WTC11 (cell line): Measurements from ENCODE around the gene PCIF1. TPM values are rescaled to one million over a fixed set of nuclear protein-coding genes. Genes with fewer than 3 reads are reported as not detected.

Experiments
- ATAC-seq: fragments of 200-7000 bp; cut with Tn5 transposase; 2 replicates; pipeline ENCODE4 v1.10.0; 2021; ENCODE audit warnings: mild to moderate bottlenecking, moderate library complexity
- CTCF ChIA-PET: fragments of 300-600 bp; sonication (Branson Sonifier 250); formaldehyde crosslinking; loops from one replicate; lab custom pipeline; 2021; ENCODE audit warnings: antibody characterized with exemption; lab: Charles Lee
- POLR2A ChIA-PET: fragments of 350-600 bp; sonication (Branson Sonifier 250); formaldehyde crosslinking; loops from one replicate; lab custom pipeline; 2021; ENCODE audit warnings: antibody characterized with exemption; lab: Charles Lee
- DNase-seq: peaks from one replicate; pipeline ENCODE4 v3.0.0; 2021; ENCODE audit warnings: low spot score
- H3K27ac Mint-ChIP-seq: 2 replicates; pipeline ENCODE4 v1.8.0; 2021; ENCODE audit warnings: mixed read lengths
- H3K27me3 Mint-ChIP-seq: 2 replicates; pipeline ENCODE4 v1.8.0; 2021; ENCODE audit warnings: low read depth, mild to moderate bottlenecking, moderate library complexity, mixed read lengths
- H3K36me3 Mint-ChIP-seq: 2 replicates; pipeline ENCODE4 v1.8.0; 2021; ENCODE audit warnings: mixed read lengths
- H3K4me1 Mint-ChIP-seq: 2 replicates; pipeline ENCODE4 v1.8.0; 2022; ENCODE audit warnings: mixed read lengths
- H3K4me3 Mint-ChIP-seq: 2 replicates; pipeline ENCODE4 v1.8.0; 2021; ENCODE audit warnings: mild to moderate bottlenecking, moderate library complexity, mixed read lengths
- H3K9me3 Mint-ChIP-seq: 2 replicates; pipeline ENCODE4 v1.8.0; 2021; ENCODE audit warnings: mixed read lengths
- CDX4 ChIP-seq: fragments of 250-450 bp; sonication (Bioruptor Pico); IDR thresholded peaks from 2 replicates; pipeline ENCODE4 v1.9.0; 2021; ENCODE audit warnings: moderate library complexity, mild to moderate bottlenecking, inconsistent platforms, borderline replicate concordance
- CTCF ChIP-seq: fragments of 200-600 bp; IDR thresholded peaks from 2 replicates; pipeline ENCODE4 v1.8.0; 2022; ENCODE audit warnings: antibody characterized with exemption
- EMX1 ChIP-seq: fragments of 250-450 bp; sonication (Bioruptor Pico); IDR thresholded peaks from 2 replicates; pipeline ENCODE4 v1.8.0; 2021; ENCODE audit warnings: mild to moderate bottlenecking
- FOXP4 ChIP-seq: sonication (generic); formaldehyde crosslinking; IDR thresholded peaks from 2 replicates; pipeline ENCODE4 v1.8.0; 2022; ENCODE audit warnings: mild to moderate bottlenecking, missing genetic modification reagents
- GABPB1 ChIP-seq: sonication (generic); formaldehyde crosslinking; IDR thresholded peaks from 2 replicates; pipeline ENCODE4 v1.8.1; 2023; ENCODE audit warnings: mild to moderate bottlenecking, missing genetic modification reagents
- HMGA2 ChIP-seq: fragments of 250-450 bp; sonication (Bioruptor Pico); IDR thresholded peaks from 2 replicates; pipeline ENCODE4 v1.4.0; 2021; ENCODE audit warnings: mild to moderate bottlenecking, moderate library complexity
- HMGXB4 ChIP-seq: sonication (generic); formaldehyde crosslinking; IDR thresholded peaks from 2 replicates; pipeline ENCODE4 v1.8.1; 2023; ENCODE audit warnings: mild to moderate bottlenecking, moderate library complexity, missing genetic modification reagents
- JUN ChIP-seq: sonication (generic); formaldehyde crosslinking; IDR thresholded peaks from 2 replicates; pipeline ENCODE4 v1.8.0; 2023; ENCODE audit warnings: mild to moderate bottlenecking, missing genetic modification reagents
- NFATC4 ChIP-seq: fragments of 250-450 bp; sonication (Bioruptor Pico); IDR thresholded peaks from 2 replicates; pipeline ENCODE4 v1.9.0; 2021; ENCODE audit warnings: mild to moderate bottlenecking
- PRRX2 ChIP-seq: fragments of 250-450 bp; sonication (Bioruptor Pico); IDR thresholded peaks from 2 replicates; pipeline ENCODE4 v1.8.0; 2021; ENCODE audit warnings: mild to moderate bottlenecking
- RORB ChIP-seq: fragments of 250-450 bp; sonication (Bioruptor Pico); IDR thresholded peaks from 2 replicates; pipeline ENCODE4 v1.9.0; 2021; ENCODE audit warnings: mild to moderate bottlenecking
- TP53 ChIP-seq: sonication (generic); formaldehyde crosslinking; IDR thresholded peaks from 2 replicates; pipeline ENCODE4 v1.8.1; 2023; ENCODE audit warnings: mild to moderate bottlenecking, missing genetic modification reagents
- ZNF219 ChIP-seq: sonication (generic); formaldehyde crosslinking; IDR thresholded peaks from 2 replicates; pipeline ENCODE4 v1.8.0; 2023; ENCODE audit warnings: missing genetic modification reagents, mild to moderate bottlenecking, borderline replicate concordance
- ZNF232 ChIP-seq: sonication (generic); formaldehyde crosslinking; IDR thresholded peaks from 2 replicates; pipeline ENCODE4 v1.8.0; 2022; ENCODE audit warnings: mild to moderate bottlenecking, missing genetic modification reagents
- ZNF263 ChIP-seq: sonication (generic); formaldehyde crosslinking; IDR thresholded peaks from 2 replicates; pipeline ENCODE4 v1.8.1; 2022; ENCODE audit warnings: low read depth, mild to moderate bottlenecking, moderate library complexity, missing genetic modification reagents
- ZNF416 ChIP-seq: fragments of 250-450 bp; sonication (Bioruptor Pico); IDR thresholded peaks from 2 replicates; pipeline ENCODE4 v1.9.0; 2021; ENCODE audit warnings: mild to moderate bottlenecking, inconsistent platforms
- ZNF423 ChIP-seq: fragments of 250-450 bp; sonication (Bioruptor Pico); IDR thresholded peaks from 2 replicates; pipeline ENCODE4 v2.1.2; 2022; ENCODE audit warnings: mild to moderate bottlenecking, moderate library complexity
- total RNA-seq: library from RNA; stranded (reverse); gene quantifications from 3 replicates; pipeline ENCODE4 v1.2.3, GENCODE V29; 2021

The PCIF1 gene
- total RNA-seq, 1 experiment from 2014 or later = 42.2 TPM

- CTCF ChIA-PET = no interaction called here
- no peak for TF ChIP-seq JUN
- TF ChIP-seq RORB (CRISPR knock-in tag) = no peak
- Mint-ChIP-seq H3K27ac (no peak overlapping the region), H3K36me3 (peaks cover 14% of the 10 kb centered on the region), H3K27me3 (0 out of 2 replicates have a peak, but pooled peaks cover 3% of the 10 kb centered on the region), H3K9me3 (no peaks in the 10 kb centered on the region), H3K4me3 (peak overlapping the region; percentile 25; the same call in 1 of the 2 replicates), H3K4me1 (peaks cover 14% of the 10 kb centered on the region)
- DNase-seq (no peak), ATAC-seq (no peak)
- POLR2A ChIA-PET = no interaction called here
Measured at GRCh38 chr20:45913116-45913515, 21.4 kb upstream of the PCIF1 start.

- Mint-ChIP-seq H3K27ac (no peak overlapping the region), H3K4me1 (peaks cover 7% of the 10 kb centered on the region; the same call in 1 of the 2 replicates), H3K27me3 (0 out of 2 replicates have a peak, but pooled peaks cover 3% of the 10 kb centered on the region), H3K4me3 (no peak overlapping the region), H3K9me3 (no peaks in the 10 kb centered on the region), H3K36me3 (no peaks in the 10 kb centered on the region)
- no peak for TF ChIP-seq GABPB1 (CRISPR knock-in tag)
- no peak for TF ChIP-seq ZNF423 (CRISPR knock-in tag)
- TF ChIP-seq ZNF263 (CRISPR knock-in tag) = no peak
- TF ChIP-seq TP53 (CRISPR knock-in tag) = no peak
- TF ChIP-seq JUN = no peak
- no peak for TF ChIP-seq CTCF
- no peak for TF ChIP-seq HMGXB4
- TF ChIP-seq HMGA2 (CRISPR knock-in tag) = no peak
- TF ChIP-seq NFATC4 (CRISPR knock-in tag) = no peak
- ATAC-seq (no peak), DNase-seq (no peak)
- ChIA-PET CTCF (interaction anchor here (0.8 kb wide), 1 partner anchor 52 kb away, joined by 3 read pairs; no protein-coding TSS in a partner anchor), POLR2A (no interaction called here)
Measured at GRCh38 chr20:45917790-45918141, 16.7 kb upstream of the PCIF1 start.

- Mint-ChIP-seq H3K27me3 (0 out of 2 replicates have a peak, but pooled peaks cover 3% of the 10 kb centered on the region), H3K4me3 (no peak overlapping the region), H3K4me1 (peaks cover 7% of the 10 kb centered on the region; the same call in 1 of the 2 replicates), H3K36me3 (no peaks in the 10 kb centered on the region), H3K9me3 (no peaks in the 10 kb centered on the region), H3K27ac (no peak overlapping the region)
- ATAC-seq = no peak
- DNase-seq = no peak
- TF ChIP-seq RORB (CRISPR knock-in tag) = no peak
- TF ChIP-seq ZNF219 = no peak
- no peak for TF ChIP-seq ZNF232 (CRISPR knock-in tag)
- no peak for TF ChIP-seq HMGXB4
- TF ChIP-seq FOXP4 (CRISPR knock-in tag) = no peak
- TF ChIP-seq EMX1 (CRISPR knock-in tag) = no peak
- TF ChIP-seq CDX4 = no peak
- TF ChIP-seq ZNF416 (CRISPR knock-in tag) = no peak
- TF ChIP-seq PRRX2 (CRISPR knock-in tag) = no peak
- CTCF ChIA-PET = interaction anchor here (0.8 kb wide), 1 partner anchor 52 kb away, joined by 3 read pairs; no protein-coding TSS in a partner anchor
- POLR2A ChIA-PET = no interaction called here
Measured at GRCh38 chr20:45918182-45918737, 16.2 kb upstream of the PCIF1 start.
